Activated CD8-positive, alpha-beta memory T cell treated with anti-CD3 and anti-CD28 coated beads, Interleukin-2, amount 50 U/mL, for 24 hours (primary cell): ENCODE measurements around the gene LRRC72.
"Not testable (repeated sequence)": the region's sequence is repeated elsewhere in the genome, so short reads cannot be mapped to it uniquely, and the experiment has no call there.

ENCODE experiments used
- DNase-seq: peaks from one replicate; pipeline ENCODE4 v3.0.0-alpha.2; 2020; ENCODE audit errors: extremely low read depth

LRRC72 gene

DNA sequence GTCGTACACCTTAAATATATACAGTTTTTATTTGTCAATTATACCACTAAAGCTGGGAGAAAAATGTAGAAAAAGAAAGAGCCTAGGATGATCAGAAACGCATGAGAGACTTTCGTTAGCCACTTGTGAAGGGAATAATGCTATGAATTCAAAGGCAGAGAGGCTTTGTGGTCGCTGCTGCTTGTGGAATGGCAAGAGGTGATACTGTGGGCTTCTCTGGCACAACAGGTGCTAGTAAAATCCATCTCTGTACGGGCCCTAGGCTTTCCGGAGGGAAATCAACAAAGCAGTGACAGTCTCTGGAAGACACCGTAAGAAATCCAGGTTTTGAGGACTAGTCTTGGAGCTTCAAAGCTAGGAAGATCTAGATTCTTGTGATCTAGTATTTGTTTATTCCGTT is 52.6 kb downstream of the LRRC72 start:
- no peak for DNase-seq

DNA sequence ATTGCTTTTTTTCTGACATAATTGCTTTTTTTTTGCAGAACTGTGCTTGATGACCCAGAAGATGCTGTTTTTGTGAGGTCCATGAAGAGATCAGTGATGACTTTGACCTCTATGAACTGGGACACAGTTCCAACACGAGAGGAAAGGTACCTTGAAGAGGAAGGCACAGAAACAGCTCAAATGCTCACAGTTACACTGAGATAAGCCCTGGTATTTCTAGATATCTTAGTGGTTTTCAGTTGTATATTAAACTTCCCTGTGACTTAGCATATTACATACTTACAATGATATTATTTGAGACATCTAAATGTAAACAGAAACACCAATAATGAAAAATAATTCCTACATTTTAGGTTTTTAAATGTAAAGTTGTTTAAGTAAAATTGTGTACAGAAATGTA is 54.7 kb downstream of the LRRC72 start:
- DNase-seq: no peak

DNA sequence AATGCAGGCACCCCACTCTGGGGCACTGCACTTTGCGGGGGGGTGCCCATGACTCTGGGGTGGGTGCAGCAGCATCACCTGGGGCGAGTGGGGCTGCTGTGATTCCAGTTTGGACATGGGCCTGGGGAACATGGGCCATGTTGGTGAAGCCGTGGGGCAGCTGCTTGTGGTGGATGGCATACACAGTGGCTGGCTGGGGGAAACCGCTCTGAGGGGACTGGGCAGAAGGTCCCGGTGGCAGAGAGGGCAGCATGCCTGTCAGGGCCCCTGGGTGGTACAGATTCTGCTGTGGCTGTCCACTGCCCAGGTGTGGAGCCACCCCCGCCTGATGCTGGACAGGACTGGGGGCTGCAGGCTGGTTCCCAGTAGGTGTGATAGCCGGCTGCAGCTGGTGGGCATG is 57.2 kb downstream of the LRRC72 start:
- no peak for DNase-seq

GRCh38 chr7:16585540-16585939 is 58.9 kb downstream of the LRRC72 start:
- DNase-seq: no peak

DNA sequence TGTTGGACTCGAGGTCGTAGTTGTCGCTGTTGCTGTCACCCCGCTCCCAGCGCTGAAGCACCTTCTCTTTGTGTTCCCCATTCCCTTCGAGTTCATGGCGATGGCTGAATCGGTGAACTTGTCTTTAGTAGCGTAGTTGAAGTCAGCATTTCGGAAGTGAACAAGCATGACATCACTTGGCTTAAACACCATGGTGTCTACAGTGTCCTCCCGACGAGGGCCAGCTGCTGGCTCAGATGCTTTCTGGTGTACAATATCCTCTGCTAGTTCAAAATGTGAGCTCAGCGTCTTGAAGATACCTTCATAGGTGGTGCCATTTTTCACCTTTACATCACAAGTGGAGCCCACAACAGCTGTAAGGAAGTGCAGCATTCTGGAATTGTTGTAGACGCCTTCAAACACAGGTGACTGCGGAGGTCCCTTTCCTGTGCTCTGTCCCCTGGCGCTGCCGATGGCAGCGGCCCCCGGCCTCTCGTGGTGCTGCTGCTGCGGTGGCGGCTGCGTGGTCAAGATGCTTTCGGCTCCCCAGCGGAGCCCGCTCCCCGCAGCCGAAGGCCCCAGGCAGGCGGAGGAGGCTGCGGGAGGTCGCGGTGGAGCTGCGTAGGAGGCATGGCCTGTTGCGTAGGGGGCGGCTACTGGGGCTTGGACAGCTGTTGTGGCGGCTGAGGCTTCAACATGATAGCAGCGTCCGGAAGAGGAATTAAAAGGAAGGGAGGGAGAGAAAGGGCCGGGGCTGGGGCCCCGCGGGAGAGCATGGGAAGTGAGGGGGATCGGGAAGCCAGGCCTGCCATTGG is 59.7 kb downstream of the LRRC72 start:
- DNase-seq: no peak

DNA sequence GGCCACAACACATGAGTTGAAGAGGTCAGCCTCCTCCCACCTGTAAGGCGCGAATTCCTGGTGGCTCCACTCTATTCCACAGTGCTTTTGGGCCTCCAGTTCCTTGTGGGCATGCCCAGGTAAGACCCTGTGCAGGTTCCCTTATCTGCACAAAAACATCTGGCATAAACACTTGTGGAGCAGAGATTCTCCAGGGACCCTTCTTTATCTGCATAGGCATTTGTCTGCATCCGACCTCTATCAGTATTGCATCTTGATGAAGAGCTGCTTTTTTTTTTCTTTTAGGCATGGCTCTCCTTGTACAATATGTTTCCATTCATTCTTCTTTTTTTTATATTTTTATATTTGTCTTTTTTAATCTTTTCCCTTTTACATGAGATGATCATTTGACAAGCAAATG is 60.5 kb downstream of the LRRC72 start:
- DNase-seq: no peak

- DNase-seq: no peak
These were observed 61.2 kb downstream of the LRRC72 start for GRCh38 chr7:16587790-16588189.

GRCh38 chr7:16589881-16590280 is 63.3 kb downstream of the LRRC72 start:
- no peak for DNase-seq

DNA sequence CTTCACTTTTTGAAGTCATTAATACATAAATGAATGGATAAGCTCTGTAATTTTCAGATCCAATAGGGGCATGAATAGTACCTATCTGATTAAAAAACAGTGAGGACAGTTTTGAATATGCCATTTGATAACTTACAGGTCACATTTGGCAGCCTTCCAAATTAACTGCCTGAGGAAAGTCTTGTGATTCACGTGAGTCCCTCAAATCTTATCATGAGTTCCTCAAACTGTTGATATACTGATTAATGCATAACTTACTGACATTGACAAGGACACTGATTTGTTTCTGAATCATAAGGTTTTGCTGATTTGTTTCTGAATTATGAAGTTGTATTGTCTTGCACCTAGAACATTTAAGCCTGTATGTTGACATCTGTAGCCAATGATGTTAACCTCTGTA is 63.8 kb downstream of the LRRC72 start:
- no peak for DNase-seq

- DNase-seq: no peak
These were observed 65.8 kb downstream of the LRRC72 start for GRCh38 chr7:16592395-16592794.

DNA sequence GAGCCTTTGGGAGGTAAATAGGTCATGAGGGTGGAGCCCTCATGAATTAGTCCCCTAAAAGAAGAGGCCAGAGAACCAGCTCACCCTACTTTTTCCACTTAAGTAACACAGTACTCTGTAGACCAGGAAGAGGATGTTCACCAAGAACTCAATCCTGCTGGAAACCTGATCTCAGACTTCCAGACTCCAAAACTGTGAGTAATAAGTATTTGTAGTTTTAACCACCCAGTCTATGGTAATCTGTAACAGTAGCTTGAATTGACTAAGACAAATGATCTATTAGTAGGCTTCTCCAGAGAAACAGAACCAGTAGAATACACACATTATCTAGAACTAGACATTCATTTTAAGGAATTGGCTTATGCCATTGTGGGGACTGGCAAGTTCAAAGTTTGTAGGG is 67.4 kb downstream of the LRRC72 start:
- no peak for DNase-seq

DNA sequence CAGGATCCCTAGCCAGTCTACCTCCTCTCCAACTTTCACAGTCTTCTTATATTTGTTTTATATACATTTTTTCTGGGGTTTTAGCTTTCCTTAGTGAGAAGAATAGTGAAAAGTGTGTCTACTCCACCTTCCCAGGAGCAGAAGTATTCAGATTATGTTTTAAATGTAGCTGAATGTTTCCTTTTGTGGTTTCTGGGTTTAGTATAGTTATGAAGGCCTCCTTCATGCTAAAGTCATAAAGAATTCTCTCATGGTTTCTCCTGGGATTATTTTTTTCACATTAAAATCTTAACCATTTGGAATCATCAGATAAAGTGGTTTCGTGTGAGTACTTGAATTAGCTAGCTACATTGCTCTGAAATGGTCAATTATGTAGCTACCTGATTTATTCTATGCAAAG is 68.1 kb downstream of the LRRC72 start:
- DNase-seq: no peak

DNA sequence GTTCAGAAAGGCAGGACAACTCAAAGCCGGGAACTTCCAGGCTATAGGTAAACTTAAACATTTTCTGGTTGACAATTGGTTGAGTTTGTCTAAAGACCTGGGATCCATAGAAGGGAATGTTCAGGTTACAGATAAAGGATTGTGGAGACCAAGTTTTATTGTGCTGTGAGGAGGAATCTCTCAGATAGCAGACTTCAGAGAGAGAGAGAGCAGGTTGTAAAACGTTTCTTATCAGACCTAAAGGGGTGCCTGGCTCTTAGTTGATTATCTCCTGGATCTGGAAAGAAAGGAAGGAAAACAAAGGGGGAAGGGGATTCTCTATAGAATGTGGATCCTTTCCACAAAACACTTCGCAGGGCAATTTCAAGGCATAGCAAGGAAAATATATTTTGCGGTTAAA is 69.0 kb downstream of the LRRC72 start:
- DNase-seq: not testable (repeated sequence)

- DNase-seq: no peak
These were observed 71.4 kb downstream of the LRRC72 start for GRCh38 chr7:16598015-16598414.

DNA sequence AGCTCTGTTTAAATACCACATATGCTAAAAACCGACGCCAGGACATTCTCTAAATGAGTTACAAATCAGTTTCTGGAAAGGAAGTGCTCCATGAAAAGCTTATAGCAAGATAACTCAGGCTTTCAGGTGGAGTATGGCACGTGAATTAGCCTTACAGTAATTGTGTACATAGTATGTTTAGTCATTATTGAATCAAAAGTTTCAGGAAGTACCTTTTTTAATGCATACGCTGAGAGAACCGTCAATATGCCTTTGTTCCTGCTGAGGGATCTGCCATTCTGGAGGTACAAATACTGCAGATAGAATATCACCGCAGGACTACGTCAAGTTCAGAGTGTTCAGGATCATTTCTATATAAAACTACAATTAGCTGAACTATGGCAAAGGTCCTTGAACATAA is 73.2 kb downstream of the LRRC72 start:
- DNase-seq: no peak

DNA sequence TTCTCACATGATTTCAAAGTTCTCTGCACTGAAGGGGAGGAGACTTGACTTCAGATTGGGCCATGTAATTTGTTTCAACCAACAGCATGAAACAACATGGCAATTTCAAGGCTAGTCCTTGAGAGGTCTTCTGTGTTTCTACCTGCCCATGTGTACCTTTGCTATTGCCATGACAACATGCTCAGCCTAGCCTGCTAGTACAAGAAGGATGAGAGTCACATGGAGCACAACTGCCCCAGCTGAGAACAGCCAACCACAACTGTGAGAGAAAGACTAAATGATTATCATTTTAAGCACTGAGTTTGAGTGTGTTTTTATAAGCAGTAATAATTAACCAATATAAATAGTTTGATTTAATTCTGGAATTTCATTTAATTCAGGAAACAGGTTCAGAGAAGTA is 77.0 kb downstream of the LRRC72 start:
- no peak for DNase-seq

DNA sequence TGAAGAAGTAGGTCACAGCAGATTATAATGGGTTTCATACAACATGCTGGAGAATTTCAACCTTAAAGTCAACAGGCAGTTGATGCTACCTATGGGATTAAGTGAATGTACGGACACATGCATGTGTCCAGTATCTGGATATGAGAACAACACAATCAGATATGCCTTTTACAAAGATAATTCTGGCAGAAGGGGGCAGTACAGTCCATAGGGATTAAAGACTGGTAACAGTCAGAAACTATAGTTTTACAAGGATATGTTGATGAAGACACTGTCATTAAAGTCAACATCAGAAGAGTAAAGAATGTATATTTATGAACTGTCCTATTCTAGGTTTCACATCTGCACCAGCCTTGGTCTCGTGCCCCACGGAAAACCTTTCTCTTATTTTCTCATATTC is 77.4 kb downstream of the LRRC72 start:
- DNase-seq: no peak

GRCh38 chr7:16606704-16607103 is 80.1 kb downstream of the LRRC72 start:
- no peak for DNase-seq

GRCh38 chr7:16609842-16610450 is 83.3 kb downstream of the LRRC72 start:
- DNase-seq: no peak

DNA sequence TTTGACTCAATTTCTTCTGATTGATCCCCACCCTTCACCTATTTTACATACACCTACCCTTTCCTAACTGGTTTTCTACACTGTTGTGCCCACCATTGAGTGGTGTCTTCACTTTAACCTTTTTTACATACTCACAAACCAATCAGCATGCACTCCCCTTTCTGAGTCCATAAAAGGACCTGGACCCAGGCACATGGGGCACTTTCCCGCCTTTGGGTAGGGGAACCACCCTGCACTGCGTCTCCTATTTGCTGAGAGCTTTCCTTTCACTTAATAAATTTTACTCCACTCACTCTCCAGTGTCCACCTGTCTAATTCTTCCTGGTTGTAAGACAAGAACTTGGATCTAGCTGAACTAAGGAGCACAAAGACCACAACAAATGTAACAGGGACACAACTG is 85.1 kb downstream of the LRRC72 start:
- DNase-seq: no peak

GRCh38 chr7:16615228-16615627 is 88.6 kb downstream of the LRRC72 start:
- no peak for DNase-seq

- DNase-seq: no peak
These were observed 89.5 kb downstream of the LRRC72 start for GRCh38 chr7:16616122-16616521.

GRCh38 chr7:16616542-16616941 is 89.9 kb downstream of the LRRC72 start:
- DNase-seq: no peak

- DNase-seq: no peak
These were observed 93.4 kb downstream of the LRRC72 start for GRCh38 chr7:16619979-16620408.
